CD4-positive, CD25-positive, alpha-beta regulatory T cell (primary cell): ENCODE data around the gene DNAJC27. TPM values are rescaled to one million over a fixed set of nuclear protein-coding genes. Genes with fewer than 3 reads are reported as not detected.

Source experiments
- ATAC-seq, 2 donors: fragments of 150-1000 bp; cut with Tn5 transposase; one replicate each; pipeline ENCODE4 v1.10.0; 2021; ENCODE audit warnings: low read depth in 2 of 2, moderate number of reproducible peaks in 2 of 2, moderate library complexity in 1 of 2
- DNase-seq, 3 donors: peaks; one replicate each; pipeline versions ENCODE4 v3.0.0 to v3.0.0-alpha.2; 2012 to 2022; ENCODE audit warnings: mixed read lengths in 1 of 3
- H3K27ac ChIP-seq: one replicate; pipeline ENCODE4 v1.7.0; 2013; ENCODE audit warnings: mild to moderate bottlenecking, low read length; ENCODE audit not compliant: insufficient read depth, poor library complexity, severe bottlenecking
- H3K27me3 ChIP-seq: one replicate; pipeline ENCODE4 v1.7.0; 2013; ENCODE audit warnings: low read length; ENCODE audit not compliant: control insufficient read depth, insufficient read depth
- H3K36me3 ChIP-seq: one replicate; pipeline ENCODE4 v1.7.0; 2013; ENCODE audit warnings: mild to moderate bottlenecking, low read length, moderate library complexity; ENCODE audit not compliant: control insufficient read depth, insufficient read depth
- H3K4me1 ChIP-seq: 2 replicates; pipeline ENCODE4 v1.7.0; 2013; ENCODE audit warnings: mild to moderate bottlenecking, low read length; ENCODE audit not compliant: insufficient read depth, control insufficient read depth, poor library complexity, severe bottlenecking
- H3K4me3 ChIP-seq: one replicate; pipeline ENCODE4 v1.7.0; 2013; ENCODE audit warnings: low read depth, mild to moderate bottlenecking, low read length, moderate library complexity
- H3K9me3 ChIP-seq, 2 experiments: 1 replicate in 1 of 2; 2 replicates in 1 of 2; pipeline ENCODE4 v1.7.0; 2013; ENCODE audit warnings: low read length in 2 of 2, mild to moderate bottlenecking in 1 of 2, moderate library complexity in 1 of 2; ENCODE audit not compliant: control insufficient read depth in 2 of 2
- H3K27ac Mint-ChIP-seq, 3 donors: one replicate each; pipeline ENCODE4 v1.8.0; 2020 to 2022; ENCODE audit warnings: mild to moderate bottlenecking in 3 of 3, mixed read lengths in 3 of 3, moderate library complexity in 2 of 3
- H3K27me3 Mint-ChIP-seq: one replicate; pipeline ENCODE4 v1.8.0; 2022; ENCODE audit warnings: mild to moderate bottlenecking, mixed read lengths
- H3K36me3 Mint-ChIP-seq: one replicate; pipeline ENCODE4 v1.8.0; 2020; ENCODE audit warnings: mixed read lengths
- H3K4me1 Mint-ChIP-seq, 4 donors: one replicate each; pipeline ENCODE4 v1.8.0; 2020 to 2022; ENCODE audit warnings: mixed read lengths in 4 of 4, mild to moderate bottlenecking in 1 of 4
- H3K4me3 Mint-ChIP-seq, 4 donors: one replicate each; pipeline ENCODE4 v1.8.0; 2020 to 2022; ENCODE audit warnings: mild to moderate bottlenecking in 4 of 4, mixed read lengths in 4 of 4, moderate library complexity in 3 of 4
- H3K9me3 Mint-ChIP-seq, 7 donors: one replicate each; pipeline ENCODE4 v1.8.0; 2020 to 2022; ENCODE audit warnings: mixed read lengths in 7 of 7, mild to moderate bottlenecking in 3 of 7, moderate library complexity in 2 of 7
- polyA plus RNA-seq, 4 donors: library from polyadenylated mRNA; unstranded; fragments of 300-500 nt; fragmentation: Illumina TruSeq; gene quantifications; one replicate each; pipeline ENCODE4 v1.2.3, GENCODE V29; 2021
- total RNA-seq: library from RNA; stranded (reverse); gene quantifications from one replicate; pipeline ENCODE4 v1.2.3, GENCODE V29; 2022

DNAJC27 gene
- total and polyA plus RNA-seq, 5 donors from 2014 or later: 2.7 to 14.6 (median 5.6) TPM

DNA sequence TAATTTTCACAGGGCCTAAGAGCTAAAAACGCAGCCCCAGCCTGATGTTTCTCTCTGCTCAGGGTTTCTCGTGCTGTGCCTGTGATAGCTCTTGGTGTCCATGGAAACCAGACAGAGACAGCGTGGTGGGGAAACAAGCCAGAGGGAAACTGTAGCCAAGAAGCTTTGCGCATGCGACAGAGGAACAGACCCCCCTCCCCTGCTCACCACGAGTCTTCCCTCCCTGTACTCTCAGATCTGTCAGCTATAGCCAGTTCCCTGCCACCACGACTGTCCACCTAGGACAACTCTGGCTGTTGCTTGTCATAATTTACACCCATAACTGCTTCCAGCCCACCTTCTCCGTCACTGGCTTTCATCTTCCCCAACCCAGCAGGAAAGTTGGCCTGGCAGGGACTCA is 13.2 kb upstream of the DNAJC27 start:
- no peak for DNase-seq
- H3K27ac Mint-ChIP-seq: peak overlapping the region in 2 of 3 donors; percentile 43 to 51
- peaks cover 0 to 5% (median under 1%) of the 10 kb centered on the region in 4 donors for H3K4me1 Mint-ChIP-seq
- H3K4me3 Mint-ChIP-seq: no peak overlapping the region
- ATAC-seq: no peak
- H3K4me3 ChIP-seq: no peak overlapping the region
- no peaks in the 10 kb centered on the region for H3K9me3 ChIP-seq
- H3K27me3 ChIP-seq: no peaks in the 10 kb centered on the region
- peaks cover 19% of the 10 kb centered on the region for H3K27me3 Mint-ChIP-seq
- H3K27ac ChIP-seq: no peak overlapping the region
- H3K9me3 Mint-ChIP-seq: no peaks in the 10 kb centered on the region
- peaks cover 5% of the 10 kb centered on the region for H3K36me3 Mint-ChIP-seq
- H3K36me3 ChIP-seq: no peaks in the 10 kb centered on the region
- no peaks in the 10 kb centered on the region for H3K4me1 ChIP-seq

DNA sequence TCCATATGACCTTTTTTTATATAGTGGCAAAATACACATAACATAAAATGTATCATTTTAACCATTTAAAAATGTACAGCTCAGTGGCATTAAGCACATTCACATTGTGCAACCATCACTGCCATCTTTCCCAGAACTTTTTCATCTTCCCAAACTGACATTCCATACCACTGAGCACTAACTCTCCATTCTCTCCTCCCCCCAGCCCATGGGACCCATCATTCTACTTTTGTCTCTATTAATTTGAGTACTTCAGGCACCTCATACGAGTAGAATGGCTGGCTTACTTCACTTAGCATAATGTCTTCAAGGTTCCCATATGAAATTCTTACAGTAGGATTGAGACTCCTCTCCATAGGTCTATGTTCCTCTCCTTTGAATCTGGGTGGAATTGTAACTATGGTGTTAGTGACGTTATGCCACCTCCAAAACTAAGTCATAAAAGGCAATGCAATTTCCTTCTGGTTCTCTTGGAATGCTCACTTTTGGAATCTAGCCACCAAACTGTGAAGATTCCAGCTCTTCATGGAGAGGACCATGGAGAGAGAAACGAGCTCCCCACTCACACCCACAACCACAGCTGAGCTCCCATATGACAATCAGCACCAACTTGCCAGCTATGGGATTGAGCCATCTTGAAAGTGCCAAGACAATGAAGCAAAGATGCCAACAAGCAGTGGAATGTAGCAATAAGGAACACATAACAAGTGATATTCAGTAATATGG is 9.8 kb upstream of the DNAJC27 start:
- Mint-ChIP-seq H3K4me1 (peaks cover 0 to 5% (median 2%) of the 10 kb centered on the region in 4 donors), H3K27ac (no peak overlapping the region), H3K4me3 (peak overlapping the region in 1 of 4 donors; percentile 22), H3K36me3 (peaks cover 5% of the 10 kb centered on the region), H3K27me3 (peaks cover 19% of the 10 kb centered on the region), H3K9me3 (no peaks in the 10 kb centered on the region)
- Histone ChIP-seq H3K27me3 (no peaks in the 10 kb centered on the region), H3K27ac (no peak overlapping the region), H3K9me3 (no peaks in the 10 kb centered on the region), H3K4me1 (no peaks in the 10 kb centered on the region), H3K36me3 (no peaks in the 10 kb centered on the region), H3K4me3 (no peak overlapping the region)
- DNase-seq (no peak), ATAC-seq (no peak)

DNA sequence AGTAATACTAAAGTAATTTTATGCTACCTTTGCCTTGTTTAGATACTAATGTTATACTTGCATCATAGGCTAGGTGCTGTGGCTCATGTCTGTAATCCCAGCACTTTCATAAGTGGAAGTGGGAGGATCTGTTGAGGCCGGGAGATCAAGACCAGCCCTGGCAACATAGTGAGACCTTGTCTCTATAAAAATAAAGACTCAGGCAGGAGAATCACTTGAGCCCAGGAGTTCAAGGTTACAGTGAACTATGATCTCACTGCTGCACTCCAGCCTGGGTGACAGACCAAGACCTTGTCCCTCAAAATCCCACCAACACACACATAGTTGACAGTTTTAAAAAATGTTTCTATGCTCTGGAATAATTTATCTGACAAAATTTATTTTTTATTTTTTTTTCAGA is 6.9 kb upstream of the DNAJC27 start:
- H3K36me3 Mint-ChIP-seq: peaks cover 5% of the 10 kb centered on the region

DNA sequence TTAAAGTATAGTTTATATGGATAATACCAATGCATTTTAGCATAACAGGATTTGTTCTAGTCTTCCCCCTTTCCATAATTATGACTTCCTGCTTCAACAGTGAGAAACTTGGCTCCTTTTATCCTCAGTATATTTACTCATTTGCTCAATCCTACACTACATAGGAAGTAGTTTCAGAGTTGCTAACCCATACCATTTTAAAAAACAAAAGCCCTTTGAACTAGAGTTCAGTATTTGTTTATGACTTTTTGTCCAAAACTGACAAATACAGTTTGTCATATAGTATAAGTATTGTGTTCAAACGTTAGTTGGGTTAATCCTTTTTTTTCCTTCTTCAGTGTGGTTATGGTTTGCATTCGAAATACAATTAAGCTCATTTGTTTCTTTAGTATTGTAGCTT is 5.9 kb upstream of the DNAJC27 start:
- Histone ChIP-seq H3K4me3 (no peak overlapping the region), H3K4me1 (peaks cover 10% of the 10 kb centered on the region), H3K27ac (no peak overlapping the region), H3K36me3 (no peaks in the 10 kb centered on the region), H3K27me3 (no peaks in the 10 kb centered on the region), H3K9me3 (no peaks in the 10 kb centered on the region)
- no peak for ATAC-seq
- peaks cover 4 to 15% (median 10%) of the 10 kb centered on the region in 4 donors for H3K4me1 Mint-ChIP-seq
- no peak overlapping the region for H3K27ac Mint-ChIP-seq
- no peaks in the 10 kb centered on the region for H3K9me3 Mint-ChIP-seq
- no peak for DNase-seq
- no peaks in the 10 kb centered on the region for H3K27me3 Mint-ChIP-seq
- H3K4me3 Mint-ChIP-seq: no peak overlapping the region
- peaks cover 5% of the 10 kb centered on the region for H3K36me3 Mint-ChIP-seq

More for the DNA sequence above, 6.9 kb upstream of the DNAJC27 start:
- H3K27ac Mint-ChIP-seq: no peak overlapping the region
- peaks cover 3 to 11% (median 7%) of the 10 kb centered on the region in 4 donors for H3K4me1 Mint-ChIP-seq
- Histone ChIP-seq H3K9me3 (no peaks in the 10 kb centered on the region), H3K4me1 (peaks cover under 1% of the 10 kb centered on the region), H3K4me3 (no peak overlapping the region), H3K27ac (no peak overlapping the region), H3K36me3 (no peaks in the 10 kb centered on the region), H3K27me3 (no peaks in the 10 kb centered on the region)
- no peak overlapping the region for H3K4me3 Mint-ChIP-seq
- ATAC-seq (no peak), DNase-seq (no peak)
- H3K27me3 Mint-ChIP-seq: no peaks in the 10 kb centered on the region
- no peaks in the 10 kb centered on the region for H3K9me3 Mint-ChIP-seq

DNA sequence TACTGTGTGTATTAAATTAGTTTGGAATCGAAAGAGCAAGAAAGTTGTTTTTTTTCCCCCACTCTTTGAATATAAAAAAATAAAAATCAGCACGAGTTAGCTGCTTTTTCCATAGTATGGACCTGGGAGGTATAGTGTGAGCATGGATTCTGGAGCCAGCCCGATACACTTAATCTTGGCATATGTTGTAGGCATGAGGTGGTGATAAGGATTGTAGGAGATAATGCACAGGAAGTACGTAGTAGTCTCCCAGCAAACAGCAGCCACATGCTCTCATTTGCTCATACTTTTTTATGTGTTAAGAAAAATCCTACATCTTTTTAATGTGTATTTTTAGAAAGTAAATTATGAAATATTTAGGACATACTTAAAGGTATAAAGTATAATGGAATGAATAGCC is 2.1 kb upstream of the DNAJC27 start:
- Mint-ChIP-seq H3K36me3 (no peaks in the 10 kb centered on the region), H3K4me3 (peak overlapping the region in 2 of 4 donors; percentile 60 to 61), H3K27me3 (peaks cover 6% of the 10 kb centered on the region), H3K4me1 (peaks cover 5 to 34% (median 23%) of the 10 kb centered on the region in 4 donors), H3K9me3 (no peaks in the 10 kb centered on the region), H3K27ac (peak overlapping the region; percentile 62 to 100 (median 63))
- Histone ChIP-seq H3K4me1 (peaks cover 23% of the 10 kb centered on the region), H3K27me3 (no peaks in the 10 kb centered on the region), H3K9me3 (no peaks in the 10 kb centered on the region), H3K36me3 (no peaks in the 10 kb centered on the region), H3K27ac (peak overlapping the region; percentile 100), H3K4me3 (no peak overlapping the region)
- ATAC-seq: no peak
- no peak for DNase-seq

DNA sequence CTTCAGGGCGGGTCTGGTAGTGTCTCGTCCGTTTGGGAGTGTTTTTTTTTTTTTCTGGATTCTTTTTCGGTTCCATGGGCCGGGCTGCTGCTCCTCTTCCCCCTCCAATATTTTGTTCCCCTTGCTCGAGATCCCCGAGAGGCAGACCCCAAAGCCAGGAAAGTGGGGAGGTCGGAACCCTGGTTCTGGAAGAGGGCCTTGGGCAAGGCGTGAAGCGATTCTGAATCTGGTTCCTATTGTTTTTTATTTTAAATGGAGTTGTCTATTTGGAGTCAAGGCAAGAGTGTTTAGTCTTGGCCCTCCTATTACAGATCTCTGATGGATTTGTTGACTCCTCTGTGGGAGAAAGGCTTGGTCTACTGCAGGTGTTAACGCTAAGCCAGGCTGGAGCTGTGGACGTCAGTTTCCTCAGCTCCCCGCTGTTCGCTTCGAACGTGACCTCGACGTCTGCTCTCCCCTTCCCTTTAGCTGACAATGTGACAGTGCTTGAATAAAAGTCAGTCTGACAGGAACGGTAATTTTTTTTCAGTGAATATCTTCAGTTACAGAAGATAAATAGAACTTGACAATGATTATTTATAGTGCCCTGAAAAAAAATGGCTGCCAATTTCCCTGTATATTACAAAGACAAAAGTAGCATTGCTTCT is 683 bp upstream of the DNAJC27 start:
- Mint-ChIP-seq H3K36me3 (peaks cover 3% of the 10 kb centered on the region), H3K4me3 (peak overlapping the region; percentile 97 to 98 (median 98)), H3K27me3 (peaks cover 6% of the 10 kb centered on the region), H3K9me3 (no peaks in the 10 kb centered on the region), H3K4me1 (peaks cover 4 to 34% (median 24%) of the 10 kb centered on the region in 4 donors), H3K27ac (peak overlapping the region; percentile 100)
- peak overlapping the region; percentile 92 for H3K4me3 ChIP-seq
- DNase-seq (peak; percentile 4 to 63 (median 55)), ATAC-seq (no peak)
- H3K36me3 ChIP-seq: no peaks in the 10 kb centered on the region
- no peaks in the 10 kb centered on the region for H3K9me3 ChIP-seq
- H3K27me3 ChIP-seq: no peaks in the 10 kb centered on the region
- H3K4me1 ChIP-seq: peaks cover 23% of the 10 kb centered on the region
- peak overlapping the region; percentile 100 for H3K27ac ChIP-seq

DNA sequence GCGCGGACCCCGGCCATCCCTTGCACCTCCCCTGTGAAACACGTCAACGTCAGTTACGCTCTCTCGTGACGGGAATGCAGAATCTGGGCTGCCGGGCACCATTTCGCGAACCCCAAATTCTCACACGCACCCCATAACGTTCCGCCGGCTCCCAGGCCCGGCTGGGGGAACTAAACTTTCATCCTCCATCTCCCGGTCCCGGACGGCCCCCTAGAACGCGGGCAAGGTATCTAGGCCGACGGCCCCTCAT is 544 bp downstream of the DNAJC27 start:
- H3K36me3 ChIP-seq: peaks cover 9% of the 10 kb centered on the region
- ATAC-seq (no peak), DNase-seq (no peak)
- Mint-ChIP-seq H3K36me3 (peaks cover 10% of the 10 kb centered on the region), H3K9me3 (no peaks in the 10 kb centered on the region), H3K27me3 (peaks cover 6% of the 10 kb centered on the region), H3K4me3 (peak overlapping the region; percentile 97 to 98 (median 98)), H3K4me1 (peaks cover 6 to 34% (median 26%) of the 10 kb centered on the region in 4 donors), H3K27ac (peak overlapping the region; percentile 100)
- H3K9me3 ChIP-seq: no peaks in the 10 kb centered on the region
- H3K4me1 ChIP-seq: peaks cover 23% of the 10 kb centered on the region
- no peaks in the 10 kb centered on the region for H3K27me3 ChIP-seq
- H3K4me3 ChIP-seq: peak overlapping the region; percentile 92
- H3K27ac ChIP-seq: peak overlapping the region; percentile 100
